OCI-LY3 (cell line): ENCODE results near the gene CLTCL1.

ENCODE experiments used
- CTCF ChIP-seq: fragments of 200-600, 300-600 bp; sonication (generic); IDR thresholded peaks from 2 replicates; pipeline ENCODE4 v1.5.1; 2014; ENCODE audit warnings: antibody characterized with exemption, low read length, low read depth
- EZH2phosphoT487 ChIP-seq: fragments of 200-600 bp; shearing (Covaris generic); IDR thresholded peaks from 2 replicates; pipeline ENCODE4 v1.6.1; 2018; ENCODE audit warnings: antibody characterized with exemption, mixed run types, low read depth

- TF ChIP-seq CTCF (no peak), EZH2phosphoT487 (no peak)
Measured at GRCh38 chr22:19253143-19253542, 38.4 kb downstream of the CLTCL1 start.
